Type B pancreatic cell (in vitro differentiated cells): ENCODE results near the gene YES1. TPM values are rescaled to one million over a fixed set of nuclear protein-coding genes. Genes with fewer than 3 reads are reported as not detected.
A peak's percentile ranks its signal among the peaks of the same experiment; 100 is the strongest.
"Not testable (repeated sequence)": the region's sequence is repeated elsewhere in the genome, so short reads cannot be mapped to it uniquely, and the experiment has no call there.

Experiments used
- DNase-seq: peaks from one replicate; pipeline ENCODE4 v3.0.0; 2021; ENCODE audit warnings: mixed read lengths; ENCODE audit not compliant: unreplicated experiment; ENCODE audit errors: extremely low spot score
- H3K27ac Mint-ChIP-seq: 2 replicates; pipeline ENCODE4 v1.8.0; 2021; ENCODE audit warnings: mild to moderate bottlenecking, mixed read lengths
- H3K27me3 Mint-ChIP-seq: 2 replicates; pipeline ENCODE4 v1.8.0; 2021; ENCODE audit warnings: mixed read lengths
- H3K36me3 Mint-ChIP-seq: 2 replicates; pipeline ENCODE4 v1.8.0; 2021; ENCODE audit warnings: mixed read lengths
- H3K4me1 Mint-ChIP-seq: one replicate; pipeline ENCODE4 v1.8.0; 2021; ENCODE audit warnings: mixed read lengths; ENCODE audit not compliant: unreplicated experiment
- H3K4me3 Mint-ChIP-seq: 2 replicates; pipeline ENCODE4 v1.8.0; 2021; ENCODE audit warnings: mild to moderate bottlenecking, mixed read lengths
- H3K9me3 Mint-ChIP-seq: 2 replicates; pipeline ENCODE4 v1.8.0; 2021; ENCODE audit warnings: mixed read lengths
- total RNA-seq: library from RNA; stranded (reverse); gene quantifications from 2 replicates; pipeline ENCODE4 v1.2.1, GENCODE V29; 2021; ENCODE audit warnings: low replicate concordance
- TF ChIP-seq, protein P1 (sequence below): fragments of 200-600 bp; sonication (generic); conservative IDR thresholded peaks from 2 replicates; pipeline ENCODE4 v1.5.0; 2021; ENCODE audit warnings: antibody characterized with exemption, mild to moderate bottlenecking

Gene YES1
- total RNA-seq, 1 donor from 2014 or later: 48.5 TPM

DNA sequence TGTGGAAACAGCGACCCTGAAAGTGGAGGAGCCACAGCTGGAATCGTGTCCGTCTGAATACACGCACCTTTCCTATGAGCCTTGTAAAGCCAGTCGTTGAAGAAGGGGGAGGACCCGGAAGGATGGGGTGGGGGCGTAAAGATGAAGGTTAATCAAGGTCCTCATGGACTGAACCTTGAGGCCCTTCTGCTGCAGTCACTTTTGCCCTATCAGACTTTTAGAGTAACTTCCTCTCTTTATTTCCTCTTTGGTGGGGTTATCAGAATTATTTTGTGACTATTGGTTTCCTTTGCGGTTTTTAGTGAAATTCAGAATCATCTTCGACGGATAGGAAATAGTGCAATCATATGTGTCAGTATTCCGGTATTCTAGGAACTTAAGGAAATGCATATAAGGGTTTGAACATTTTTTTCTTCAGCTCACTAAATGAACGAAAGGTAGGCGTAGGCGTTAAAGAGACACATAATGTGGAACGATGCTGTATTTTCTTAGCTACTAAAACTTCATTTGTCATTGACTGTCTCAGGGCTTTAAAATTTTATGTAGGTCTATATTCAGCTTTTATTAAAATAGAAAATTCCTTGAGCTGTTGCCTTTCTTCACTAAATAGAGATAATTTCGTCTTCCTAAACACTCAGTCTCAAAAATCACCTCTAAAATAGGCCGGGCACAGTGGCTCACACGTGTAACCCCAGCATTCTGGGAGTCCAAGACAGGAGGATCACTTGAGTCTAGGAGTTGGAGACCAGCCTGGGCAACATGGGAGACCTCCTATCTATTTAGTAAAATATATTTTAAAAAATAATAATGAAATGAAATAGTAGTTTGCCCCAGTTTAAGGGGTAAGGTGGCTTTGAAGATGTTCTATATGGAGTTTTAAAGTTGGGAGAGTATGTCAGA is 1.4 kb upstream of the YES1 start:
- Mint-ChIP-seq H3K4me1 (peaks cover 25% of the 10 kb centered on the region), H3K4me3 (peak overlapping the region; percentile 99), H3K9me3 (no peaks in the 10 kb centered on the region), H3K36me3 (no peaks in the 10 kb centered on the region), H3K27ac (peak overlapping the region; percentile 99), H3K27me3 (peaks cover 7% of the 10 kb centered on the region)
- TF ChIP-seq, protein P1, sequence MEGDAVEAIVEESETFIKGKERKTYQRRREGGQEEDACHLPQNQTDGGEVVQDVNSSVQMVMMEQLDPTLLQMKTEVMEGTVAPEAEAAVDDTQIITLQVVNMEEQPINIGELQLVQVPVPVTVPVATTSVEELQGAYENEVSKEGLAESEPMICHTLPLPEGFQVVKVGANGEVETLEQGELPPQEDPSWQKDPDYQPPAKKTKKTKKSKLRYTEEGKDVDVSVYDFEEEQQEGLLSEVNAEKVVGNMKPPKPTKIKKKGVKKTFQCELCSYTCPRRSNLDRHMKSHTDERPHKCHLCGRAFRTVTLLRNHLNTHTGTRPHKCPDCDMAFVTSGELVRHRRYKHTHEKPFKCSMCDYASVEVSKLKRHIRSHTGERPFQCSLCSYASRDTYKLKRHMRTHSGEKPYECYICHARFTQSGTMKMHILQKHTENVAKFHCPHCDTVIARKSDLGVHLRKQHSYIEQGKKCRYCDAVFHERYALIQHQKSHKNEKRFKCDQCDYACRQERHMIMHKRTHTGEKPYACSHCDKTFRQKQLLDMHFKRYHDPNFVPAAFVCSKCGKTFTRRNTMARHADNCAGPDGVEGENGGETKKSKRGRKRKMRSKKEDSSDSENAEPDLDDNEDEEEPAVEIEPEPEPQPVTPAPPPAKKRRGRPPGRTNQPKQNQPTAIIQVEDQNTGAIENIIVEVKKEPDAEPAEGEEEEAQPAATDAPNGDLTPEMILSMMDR: no peak
- DNase-seq: no peak

DNA sequence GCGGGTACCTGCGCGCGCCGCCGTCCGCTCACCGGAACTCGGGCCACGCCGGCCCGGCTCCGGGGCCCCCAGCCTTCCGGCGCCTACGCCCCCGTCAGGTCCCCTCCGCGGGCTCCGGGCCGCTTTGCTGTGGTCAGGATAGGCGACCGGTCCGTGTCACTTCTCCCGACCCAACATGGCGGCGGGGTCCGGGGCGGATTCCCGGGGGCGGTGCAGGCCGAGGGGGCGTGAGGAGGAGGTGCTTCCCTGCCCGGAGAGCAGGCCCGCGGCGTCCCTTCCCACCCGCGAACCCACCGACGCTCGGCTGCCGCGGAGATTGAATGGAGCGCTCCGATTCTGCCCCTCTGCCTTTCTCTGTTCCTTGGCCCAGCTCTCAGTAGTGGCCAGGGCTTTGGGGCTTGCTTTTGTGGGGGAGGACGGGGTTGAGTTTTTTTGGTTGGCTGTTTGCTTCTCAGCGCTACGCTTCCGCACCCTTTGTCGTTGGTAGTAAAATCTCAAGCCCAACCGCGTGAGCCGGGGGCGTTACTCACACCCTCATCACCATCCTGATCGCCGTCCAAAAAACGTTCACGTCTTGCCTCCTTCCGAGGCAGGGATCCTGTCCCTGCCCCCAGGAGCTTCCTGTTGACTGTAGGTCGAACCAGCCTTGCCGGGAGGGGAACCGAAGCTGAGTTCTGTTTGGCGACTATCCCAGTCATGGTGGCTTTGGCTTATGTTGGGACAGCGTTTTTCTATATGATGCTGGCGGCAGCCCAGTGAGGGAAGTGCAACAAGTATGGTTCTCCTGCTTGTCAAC is 532 bp upstream of the YES1 start:
- Mint-ChIP-seq H3K36me3 (no peaks in the 10 kb centered on the region), H3K9me3 (no peaks in the 10 kb centered on the region), H3K4me1 (peaks cover 31% of the 10 kb centered on the region), H3K27me3 (peaks cover 7% of the 10 kb centered on the region), H3K27ac (peak overlapping the region; percentile 99), H3K4me3 (peak overlapping the region; percentile 99)
- DNase-seq: peak; percentile 88
- TF ChIP-seq, protein P1: no peak

DNA sequence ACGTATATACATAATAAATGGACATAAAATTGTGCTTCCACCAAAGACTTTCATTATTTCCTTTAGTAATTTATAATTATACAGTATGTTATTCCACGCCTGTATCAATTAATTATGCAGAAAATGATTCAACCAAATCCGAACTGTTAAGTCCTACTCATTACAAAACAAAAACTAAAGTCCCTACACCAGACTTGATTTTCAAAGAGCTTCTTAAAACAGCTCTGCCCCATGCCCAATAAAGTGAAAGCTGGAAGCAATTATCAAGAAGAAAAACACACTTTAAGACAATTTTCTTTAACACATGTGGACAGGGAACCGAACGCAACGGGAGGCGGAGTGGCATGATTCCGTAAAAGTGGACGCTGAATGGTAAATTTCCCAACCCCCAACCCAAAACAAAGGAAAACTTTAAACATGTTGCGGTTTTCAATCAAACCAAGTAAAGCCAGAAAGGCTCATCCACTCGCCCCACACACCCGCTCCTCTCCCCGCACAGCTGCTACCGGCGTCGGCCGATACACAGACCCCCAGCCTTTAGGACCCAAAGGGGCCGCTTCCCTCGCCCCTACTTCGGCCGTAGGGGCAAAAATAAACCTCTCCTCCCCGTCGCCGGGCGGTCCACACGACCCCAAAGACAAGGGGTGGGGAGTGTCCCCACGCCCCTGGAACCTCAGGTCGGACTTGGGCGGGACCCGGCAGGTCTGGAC is 705 bp downstream of the YES1 start:
- TF ChIP-seq, protein P1: no peak
- H3K4me3 Mint-ChIP-seq: peak overlapping the region; percentile 98
- peaks cover 34% of the 10 kb centered on the region for H3K4me1 Mint-ChIP-seq
- H3K27ac Mint-ChIP-seq: peak overlapping the region; percentile 94
- H3K36me3 Mint-ChIP-seq: no peaks in the 10 kb centered on the region
- peaks cover 3% of the 10 kb centered on the region for H3K27me3 Mint-ChIP-seq
- no peak for DNase-seq
- H3K9me3 Mint-ChIP-seq: no peaks in the 10 kb centered on the region

DNA sequence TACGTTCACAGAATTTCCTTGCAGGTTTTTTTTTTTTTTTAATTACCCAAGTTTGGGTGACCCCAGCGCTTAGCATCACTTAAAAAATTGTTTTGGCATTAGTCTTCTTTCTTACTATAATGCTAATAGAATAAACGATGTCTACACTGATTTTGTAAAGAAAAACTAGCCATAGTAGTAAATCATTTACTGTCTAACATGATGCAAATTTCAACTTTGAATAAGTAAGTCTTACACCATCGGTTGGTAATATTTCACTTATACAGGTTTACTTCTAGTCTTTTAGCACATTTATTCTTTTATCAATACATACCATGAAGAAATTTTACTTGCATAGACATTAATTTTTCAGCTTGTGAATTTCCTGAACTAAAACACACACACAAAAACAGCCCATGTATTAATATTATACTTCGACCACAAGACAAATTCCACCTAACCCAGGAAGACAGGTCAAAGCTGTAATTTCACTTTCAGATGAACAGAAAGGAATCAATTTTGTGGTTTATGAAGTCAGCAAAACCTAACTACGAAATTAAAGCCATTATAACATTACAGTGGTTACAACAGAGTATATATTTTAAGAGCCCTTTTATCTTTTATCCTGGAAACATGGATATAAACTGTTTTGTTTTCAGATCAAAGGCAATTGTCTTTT is 1.9 kb downstream of the YES1 start:
- Mint-ChIP-seq H3K4me1 (peaks cover 42% of the 10 kb centered on the region), H3K9me3 (no peaks in the 10 kb centered on the region), H3K4me3 (peak overlapping the region; percentile 98), H3K27ac (peak overlapping the region; percentile 6), H3K27me3 (peaks cover 3% of the 10 kb centered on the region), H3K36me3 (no peaks in the 10 kb centered on the region)
- TF ChIP-seq, protein P1: no peak
- no peak for DNase-seq

DNA sequence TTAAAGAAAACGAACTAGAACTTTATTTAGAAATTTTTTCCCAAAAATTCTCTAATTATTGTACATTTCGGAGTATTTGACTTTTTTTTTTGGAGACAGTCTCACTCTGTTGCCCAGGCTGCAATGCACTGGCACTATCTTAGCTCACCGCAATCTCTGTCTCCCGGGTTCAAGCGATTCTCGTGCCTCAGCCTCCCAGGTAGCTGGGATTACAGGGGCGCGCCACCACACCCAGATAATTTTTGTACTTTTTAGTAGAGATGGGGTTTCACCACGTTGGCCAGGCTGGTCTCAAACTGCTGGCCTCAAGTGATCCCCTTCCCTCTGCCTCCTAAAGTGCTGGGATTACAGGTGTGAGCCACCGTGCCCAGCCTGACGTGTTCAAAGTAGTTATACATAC is 2.8 kb downstream of the YES1 start:
- not testable (repeated sequence) for H3K36me3 Mint-ChIP-seq, H3K27me3 Mint-ChIP-seq, H3K27ac Mint-ChIP-seq, H3K9me3 Mint-ChIP-seq, DNase-seq, H3K4me3 Mint-ChIP-seq
- peaks cover 43% of the 10 kb centered on the region for H3K4me1 Mint-ChIP-seq
